IgD-negative memory B cell (primary cell): ENCODE measurements around the gene LYPLA2. TPM values are rescaled to one million over a fixed set of nuclear protein-coding genes. Genes with fewer than 3 reads are reported as not detected.
A peak's percentile ranks its signal among the peaks of the same experiment; 100 is the strongest.

ENCODE experiments used
- H3K27ac Mint-ChIP-seq, 3 donors: one replicate each; pipeline ENCODE4 v1.8.0; 2020 to 2022; ENCODE audit warnings: mild to moderate bottlenecking in 3 of 3, mixed read lengths in 3 of 3, moderate library complexity in 1 of 3
- H3K27me3 Mint-ChIP-seq: one replicate; pipeline ENCODE4 v1.8.0; 2021; ENCODE audit warnings: mixed read lengths
- H3K36me3 Mint-ChIP-seq: one replicate; pipeline ENCODE4 v1.8.0; 2020; ENCODE audit warnings: mild to moderate bottlenecking, mixed read lengths
- H3K4me1 Mint-ChIP-seq, 3 donors: one replicate each; pipeline ENCODE4 v1.8.0; 2020 to 2022; ENCODE audit warnings: mixed read lengths in 3 of 3, mild to moderate bottlenecking in 1 of 3
- H3K4me3 Mint-ChIP-seq, 4 donors: one replicate each; pipeline ENCODE4 v1.8.0; 2020 to 2022; ENCODE audit warnings: mild to moderate bottlenecking in 4 of 4, mixed read lengths in 4 of 4, moderate library complexity in 3 of 4
- H3K9me3 Mint-ChIP-seq, 3 donors: one replicate each; pipeline ENCODE4 v1.8.0; 2020 to 2021; ENCODE audit warnings: mixed read lengths in 3 of 3, mild to moderate bottlenecking in 1 of 3
- polyA plus RNA-seq: library from polyadenylated mRNA; unstranded; fragments of 300-500 nt; fragmentation: Illumina TruSeq; gene quantifications from one replicate; pipeline ENCODE4 v1.2.3, GENCODE V29; 2021

The LYPLA2 gene
- polyA plus RNA-seq, result 96.5 TPM

GRCh38 chr1:23790696-23791515, at the start of gene LYPLA2:
Gene LYPLA2, plus strand, starts transcription at chr1:23791145. Its CDS starts 1,538 bp downstream, at chr1:23792683.
- Mint-ChIP-seq H3K9me3 (no peaks in the 10 kb centered on the region), H3K27me3 (no peaks in the 10 kb centered on the region), H3K36me3 (no peaks in the 10 kb centered on the region), H3K27ac (peak within 1 kb of the TSS; percentile 87 to 98 (median 90)), H3K4me3 (peak within 1 kb of the TSS; percentile 92 to 98 (median 96)), H3K4me1 (peaks cover 11 to 13% (median 11%) of the 10 kb centered on the region in 3 donors)

GRCh38 chr1:23741609-23742008, 49.3 kb upstream of the LYPLA2 start:
- H3K36me3 Mint-ChIP-seq, result no peaks in the 10 kb centered on the region
- H3K4me3 Mint-ChIP-seq, result peak overlapping the region in 3 of 4 donors; percentile 65 to 96 (median 92)
- H3K9me3 Mint-ChIP-seq, result no peaks in the 10 kb centered on the region
- H3K27me3 Mint-ChIP-seq, result no peaks in the 10 kb centered on the region
- H3K27ac Mint-ChIP-seq, result no peak overlapping the region
- peaks cover 18 to 29% (median 23%) of the 10 kb centered on the region in 3 donors for H3K4me1 Mint-ChIP-seq

GRCh38 chr1:23742670-23743286, 48.2 kb upstream of the LYPLA2 start:
- H3K36me3 Mint-ChIP-seq, result no peaks in the 10 kb centered on the region
- H3K4me1 Mint-ChIP-seq, result peaks cover 29 to 40% (median 34%) of the 10 kb centered on the region in 3 donors
- H3K27me3 Mint-ChIP-seq, result no peaks in the 10 kb centered on the region
- H3K27ac Mint-ChIP-seq, result peak overlapping the region; percentile 91 to 94 (median 94)
- peak overlapping the region; percentile 89 to 96 (median 94) for H3K4me3 Mint-ChIP-seq
- no peaks in the 10 kb centered on the region for H3K9me3 Mint-ChIP-seq

GRCh38 chr1:23743287-23744152, 47.4 kb upstream of the LYPLA2 start, which contains the start of gene ELOA:
Gene ELOA, plus strand, starts transcription at chr1:23743471. Its CDS starts 33 bp downstream, at chr1:23743504.
- Mint-ChIP-seq H3K27me3 (no peaks in the 10 kb centered on the region), H3K9me3 (no peaks in the 10 kb centered on the region), H3K36me3 (no peaks in the 10 kb centered on the region), H3K4me3 (peak within 1 kb of the TSS; percentile 90 to 98 (median 94)), H3K4me1 (peaks cover 31 to 47% (median 41%) of the 10 kb centered on the region in 3 donors), H3K27ac (peak within 1 kb of the TSS; percentile 92 to 94 (median 94))

- peak overlapping the region; percentile 61 to 98 (median 94) for H3K4me3 Mint-ChIP-seq
- H3K27me3 Mint-ChIP-seq, result no peaks in the 10 kb centered on the region
- no peaks in the 10 kb centered on the region for H3K9me3 Mint-ChIP-seq
- peaks cover 34 to 58% (median 45%) of the 10 kb centered on the region in 3 donors for H3K4me1 Mint-ChIP-seq
- H3K27ac Mint-ChIP-seq, result peak overlapping the region in 2 of 3 donors; percentile 74 to 92
- no peaks in the 10 kb centered on the region for H3K36me3 Mint-ChIP-seq
Measured at GRCh38 chr1:23745515-23745914, 45.4 kb upstream of the LYPLA2 start.

GRCh38 chr1:23748016-23748415, 42.9 kb upstream of the LYPLA2 start:
- no peaks in the 10 kb centered on the region for H3K9me3 Mint-ChIP-seq
- H3K4me3 Mint-ChIP-seq, result peak overlapping the region in 2 of 4 donors; percentile 20 to 84
- peak overlapping the region in 2 of 3 donors; percentile 6 to 34 for H3K27ac Mint-ChIP-seq
- H3K27me3 Mint-ChIP-seq, result no peaks in the 10 kb centered on the region
- H3K4me1 Mint-ChIP-seq, result peaks cover 33 to 54% (median 41%) of the 10 kb centered on the region in 3 donors
- H3K36me3 Mint-ChIP-seq, result peaks cover 4% of the 10 kb centered on the region

- Mint-ChIP-seq H3K4me3 (peak overlapping the region in 1 of 4 donors; percentile 33), H3K9me3 (no peaks in the 10 kb centered on the region), H3K27ac (peak overlapping the region in 1 of 3 donors; percentile 21), H3K27me3 (no peaks in the 10 kb centered on the region), H3K36me3 (peaks cover 4% of the 10 kb centered on the region), H3K4me1 (peaks cover 26 to 39% (median 28%) of the 10 kb centered on the region in 3 donors)
Measured at GRCh38 chr1:23751050-23751814, 39.7 kb upstream of the LYPLA2 start.

- H3K27me3 Mint-ChIP-seq, result no peaks in the 10 kb centered on the region
- H3K36me3 Mint-ChIP-seq, result peaks cover 4% of the 10 kb centered on the region
- H3K9me3 Mint-ChIP-seq, result no peaks in the 10 kb centered on the region
- H3K27ac Mint-ChIP-seq, result peak overlapping the region in 1 of 3 donors; percentile 21
- H3K4me3 Mint-ChIP-seq, result no peak overlapping the region
- peaks cover 22 to 36% (median 24%) of the 10 kb centered on the region in 3 donors for H3K4me1 Mint-ChIP-seq
Measured at GRCh38 chr1:23751815-23752200, 39.1 kb upstream of the LYPLA2 start.

- H3K9me3 Mint-ChIP-seq, result no peaks in the 10 kb centered on the region
- no peaks in the 10 kb centered on the region for H3K27me3 Mint-ChIP-seq
- no peak overlapping the region for H3K27ac Mint-ChIP-seq
- H3K4me1 Mint-ChIP-seq, result peaks cover 11 to 25% (median 14%) of the 10 kb centered on the region in 3 donors
- H3K36me3 Mint-ChIP-seq, result peaks cover 4% of the 10 kb centered on the region
- H3K4me3 Mint-ChIP-seq, result no peak overlapping the region
Measured at GRCh38 chr1:23752909-23753308, 38.0 kb upstream of the LYPLA2 start.

- Mint-ChIP-seq H3K4me3 (no peak overlapping the region), H3K36me3 (peaks cover 2% of the 10 kb centered on the region), H3K4me1 (peaks cover under 1 to 4% (median 3%) of the 10 kb centered on the region in 3 donors), H3K27ac (no peak overlapping the region), H3K9me3 (no peaks in the 10 kb centered on the region), H3K27me3 (no peaks in the 10 kb centered on the region)
Measured at GRCh38 chr1:23756676-23757075, 34.3 kb upstream of the LYPLA2 start.

GRCh38 chr1:23757812-23758211, 33.1 kb upstream of the LYPLA2 start:
- Mint-ChIP-seq H3K27me3 (no peaks in the 10 kb centered on the region), H3K4me3 (peak overlapping the region in 1 of 4 donors; percentile 60), H3K36me3 (peaks cover 2% of the 10 kb centered on the region), H3K27ac (no peak overlapping the region), H3K4me1 (peaks cover 3 to 5% (median 4%) of the 10 kb centered on the region in 3 donors), H3K9me3 (no peaks in the 10 kb centered on the region)

- Mint-ChIP-seq H3K36me3 (peaks cover 2% of the 10 kb centered on the region), H3K27ac (no peak overlapping the region), H3K27me3 (no peaks in the 10 kb centered on the region), H3K4me1 (peaks cover 3 to 5% (median 4%) of the 10 kb centered on the region in 3 donors), H3K4me3 (no peak overlapping the region), H3K9me3 (no peaks in the 10 kb centered on the region)
Measured at GRCh38 chr1:23759277-23759676, 31.7 kb upstream of the LYPLA2 start.

- Mint-ChIP-seq H3K27ac (peak overlapping the region in 1 of 3 donors; percentile 86), H3K27me3 (no peaks in the 10 kb centered on the region), H3K4me3 (no peak overlapping the region), H3K36me3 (peaks cover 2% of the 10 kb centered on the region), H3K4me1 (peaks cover 3 to 5% (median 4%) of the 10 kb centered on the region in 3 donors), H3K9me3 (no peaks in the 10 kb centered on the region)
Measured at GRCh38 chr1:23763041-23763577, 27.8 kb upstream of the LYPLA2 start.

- no peak overlapping the region for H3K27ac Mint-ChIP-seq
- H3K4me3 Mint-ChIP-seq, result no peak overlapping the region
- H3K27me3 Mint-ChIP-seq, result no peaks in the 10 kb centered on the region
- H3K36me3 Mint-ChIP-seq, result no peaks in the 10 kb centered on the region
- H3K4me1 Mint-ChIP-seq, result peaks cover 0 to 4% (median 3%) of the 10 kb centered on the region in 3 donors
- no peaks in the 10 kb centered on the region for H3K9me3 Mint-ChIP-seq
Measured at GRCh38 chr1:23768733-23769132, 22.2 kb upstream of the LYPLA2 start.
